Panc1 (cell line): ENCODE results near the gene VPS29. TPM values are rescaled to one million over a fixed set of nuclear protein-coding genes. Genes with fewer than 3 reads are reported as not detected.

ENCODE experiments used
- ATAC-seq: fragments of 200-7000 bp; cut with Tn5 transposase; 2 replicates; pipeline ENCODE4 v1.9.1; 2020; ENCODE audit warnings: mild to moderate bottlenecking, moderate library complexity
- BruUV-seq: library from RNA; stranded (reverse); fragments of 400-500 nt; replicated peaks from 2 replicates; lab custom pipeline; 2021; lab: Mats Ljungman, UMichigan
- CTCF ChIA-PET: fragments of 300-600 bp; sonication (Branson Sonifier 250); formaldehyde crosslinking; loops from one replicate; lab custom pipeline; 2022; ENCODE audit warnings: antibody characterized with exemption; lab: Charles Lee
- POLR2A ChIA-PET: fragments of 300-600 bp; sonication (Branson Sonifier 250); formaldehyde crosslinking; loops from one replicate; lab custom pipeline; 2022; ENCODE audit warnings: antibody characterized with exemption; lab: Charles Lee
- DNase-seq: peaks from one replicate; pipeline ENCODE4 v3.0.0-alpha.2; 2010; ENCODE audit warnings: low read depth, low spot score
- H3K27ac ChIP-seq: 2 replicates; pipeline ENCODE4 v1.5.1; 2011; ENCODE audit warnings: mild to moderate bottlenecking, low read length, inconsistent platforms
- H3K27me3 ChIP-seq: fragments of 200-500 bp; sonication (Bioruptor generic); 2 replicates; pipeline ENCODE4 v1.6.0; 2014; ENCODE audit warnings: low read length, inconsistent platforms; ENCODE audit not compliant: control insufficient read depth, insufficient read depth
- H3K36me3 ChIP-seq: fragments of 200-500 bp; sonication (Bioruptor generic); 2 replicates; pipeline ENCODE4 v1.5.1; 2014; ENCODE audit warnings: inconsistent platforms, mild to moderate bottlenecking, low read length, moderate library complexity; ENCODE audit not compliant: control insufficient read depth, insufficient read depth
- H3K4me1 ChIP-seq: 2 replicates; pipeline ENCODE4 v1.5.1; 2011; ENCODE audit warnings: inconsistent platforms, mild to moderate bottlenecking, low read length, moderate library complexity; ENCODE audit not compliant: control insufficient read depth, insufficient read depth
- H3K4me3 ChIP-seq, 2 experiments: 2 replicates each; pipeline ENCODE4 v1.5.1; 2011 to 2012; ENCODE audit warnings: low read depth in 2 of 2, low read length in 2 of 2, mild to moderate bottlenecking in 2 of 2, inconsistent platforms in 1 of 2, moderate library complexity in 1 of 2
- H3K9me3 ChIP-seq: fragments of 200-500 bp; sonication (Bioruptor generic); 2 replicates; pipeline ENCODE4 v1.5.1; 2014; ENCODE audit warnings: low read depth, mild to moderate bottlenecking, inconsistent platforms, low read length, moderate library complexity; ENCODE audit not compliant: control insufficient read depth, insufficient read depth
- CTCF ChIP-seq: fragments of 450-650 bp; IDR thresholded peaks from 2 replicates; pipeline ENCODE4 v1.5.1; 2017; ENCODE audit warnings: mild to moderate bottlenecking
- POLR2AphosphoS5 ChIP-seq: IDR thresholded peaks from 2 replicates; pipeline ENCODE4 v1.6.1; 2012; ENCODE audit warnings: mild to moderate bottlenecking, low read depth, low read length, moderate library complexity
- SIN3A ChIP-seq: IDR thresholded peaks from 2 replicates; pipeline ENCODE4 v1.6.1; 2012; ENCODE audit warnings: low read depth, mild to moderate bottlenecking, low read length, moderate library complexity, borderline replicate concordance; ENCODE audit not compliant: insufficient read depth
- TCF7L2 ChIP-seq: IDR thresholded peaks from 2 replicates; pipeline ENCODE4 v1.6.1; 2011; ENCODE audit warnings: mild to moderate bottlenecking, low read depth, low read length, inconsistent platforms
- in situ Hi-C: cut with HindIII; loops from 2 replicates; pipeline ENCODE4 v1.10.0; 2016; ENCODE audit warnings: low sequenced_read_pairs, low pct_unique_long_range_greater_than_20kb
- intact Hi-C: fragments of 100-400 bp; cut with micrococcal nuclease; formaldehyde crosslinking; loops from one replicate; pipeline ENCODE4 v1.10.0; 2022; ENCODE audit not compliant: unreplicated experiment
- total RNA-seq: library from RNA; stranded (reverse); gene quantifications from one replicate; pipeline ENCODE4 v1.2.1, GENCODE V29; 2021; ENCODE audit not compliant: unreplicated experiment
- TF ChIP-seq, protein P1 (sequence below), 2 experiments: IDR thresholded peaks; 2 replicates each; pipeline ENCODE4 v1.6.1; 2011 to 2012; ENCODE audit warnings: low read depth in 2 of 2, control low read depth in 1 of 2, low read length in 1 of 2, mild to moderate bottlenecking in 1 of 2, moderate library complexity in 1 of 2; ENCODE audit not compliant: insufficient read depth in 1 of 2

VPS29 gene
- total RNA-seq, 1 experiment from 2014 or later, result 128 TPM

DNA sequence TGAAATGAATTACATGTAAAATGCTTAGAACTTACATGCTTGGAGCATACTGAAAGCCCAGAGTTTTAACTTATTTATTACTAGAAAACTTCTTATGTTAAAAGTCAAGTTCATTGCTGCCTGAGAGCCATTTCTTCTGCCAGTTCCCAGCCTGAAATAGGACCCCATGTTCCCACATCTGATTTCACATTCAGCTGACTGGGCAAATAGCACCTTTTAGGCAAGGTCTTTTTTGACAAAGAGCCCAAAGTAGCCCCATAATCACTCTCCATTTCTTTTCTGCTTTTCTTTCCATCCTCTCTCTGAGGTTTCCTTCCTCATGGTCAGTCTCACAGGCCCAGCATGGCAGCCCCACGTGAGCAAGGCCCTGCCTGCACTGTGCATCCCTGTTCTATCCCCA is 50.6 kb downstream of the VPS29 start:
- H3K4me1 ChIP-seq, result peaks cover 6% of the 10 kb centered on the region; the same call in 1 of the 2 replicates
- in situ Hi-C loops (no loop called here), intact Hi-C loops (no loop called here)
- no peak overlapping the region for H3K27ac ChIP-seq
- ChIA-PET CTCF (interaction anchor here (1.3 kb wide), 1 partner anchor 19 kb away, joined by 5 read pairs; no protein-coding TSS in a partner anchor), POLR2A (no interaction called here)
- H3K4me3 ChIP-seq, result no peak overlapping the region
- ATAC-seq (no peak), DNase-seq (no peak)
- no TSS peak for BruUV-seq
- no peaks in the 10 kb centered on the region for H3K27me3 ChIP-seq
- no peaks in the 10 kb centered on the region for H3K9me3 ChIP-seq
- peaks cover 11% of the 10 kb centered on the region for H3K36me3 ChIP-seq
- TF ChIP-seq TCF7L2 (no peak), CTCF (no peak), SIN3A (no peak), POLR2AphosphoS5 (no peak)
- TF ChIP-seq, protein P1, sequence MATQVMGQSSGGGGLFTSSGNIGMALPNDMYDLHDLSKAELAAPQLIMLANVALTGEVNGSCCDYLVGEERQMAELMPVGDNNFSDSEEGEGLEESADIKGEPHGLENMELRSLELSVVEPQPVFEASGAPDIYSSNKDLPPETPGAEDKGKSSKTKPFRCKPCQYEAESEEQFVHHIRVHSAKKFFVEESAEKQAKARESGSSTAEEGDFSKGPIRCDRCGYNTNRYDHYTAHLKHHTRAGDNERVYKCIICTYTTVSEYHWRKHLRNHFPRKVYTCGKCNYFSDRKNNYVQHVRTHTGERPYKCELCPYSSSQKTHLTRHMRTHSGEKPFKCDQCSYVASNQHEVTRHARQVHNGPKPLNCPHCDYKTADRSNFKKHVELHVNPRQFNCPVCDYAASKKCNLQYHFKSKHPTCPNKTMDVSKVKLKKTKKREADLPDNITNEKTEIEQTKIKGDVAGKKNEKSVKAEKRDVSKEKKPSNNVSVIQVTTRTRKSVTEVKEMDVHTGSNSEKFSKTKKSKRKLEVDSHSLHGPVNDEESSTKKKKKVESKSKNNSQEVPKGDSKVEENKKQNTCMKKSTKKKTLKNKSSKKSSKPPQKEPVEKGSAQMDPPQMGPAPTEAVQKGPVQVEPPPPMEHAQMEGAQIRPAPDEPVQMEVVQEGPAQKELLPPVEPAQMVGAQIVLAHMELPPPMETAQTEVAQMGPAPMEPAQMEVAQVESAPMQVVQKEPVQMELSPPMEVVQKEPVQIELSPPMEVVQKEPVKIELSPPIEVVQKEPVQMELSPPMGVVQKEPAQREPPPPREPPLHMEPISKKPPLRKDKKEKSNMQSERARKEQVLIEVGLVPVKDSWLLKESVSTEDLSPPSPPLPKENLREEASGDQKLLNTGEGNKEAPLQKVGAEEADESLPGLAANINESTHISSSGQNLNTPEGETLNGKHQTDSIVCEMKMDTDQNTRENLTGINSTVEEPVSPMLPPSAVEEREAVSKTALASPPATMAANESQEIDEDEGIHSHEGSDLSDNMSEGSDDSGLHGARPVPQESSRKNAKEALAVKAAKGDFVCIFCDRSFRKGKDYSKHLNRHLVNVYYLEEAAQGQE (IDR thresholded peaks at IDR 0.05; ENCODE audit: insufficient read depth in 1 of 2, low read depth in 2 of 2, low read length in 1 of 2), result no peak

GRCh38 chr12:110449799-110450497 is 52.0 kb downstream of the VPS29 start, which contains the start of gene ARPC3:
TSS of gene ARPC3 (minus strand) at chr12:110450337. CDS start at chr12:110450260, 77 bp downstream.
- POLR2A ChIA-PET, result interaction anchor here (0.5 to 1.2 kb wide), 2 partner anchors 17 to 18 kb away, joined by 5 to 7 read pairs; partner anchors contain the start of genes FAM216A and GPN3
- CTCF ChIA-PET, result interaction anchor here (0.6 to 1.8 kb wide), 9 partner anchors 9 to 438 kb away, joined by 3 to 10 read pairs (median 6); partner anchors contain the start of genes FAM216A and GPN3
- Histone ChIP-seq H3K36me3 (peaks cover 14% of the 10 kb centered on the region), H3K9me3 (no peaks in the 10 kb centered on the region), H3K4me3 (peak within 1 kb of the TSS; percentile 77 to 97), H3K4me1 (peaks cover 6% of the 10 kb centered on the region; the same call in 1 of the 2 replicates), H3K27ac (peak within 1 kb of the TSS; percentile 85), H3K27me3 (no peaks in the 10 kb centered on the region)
- intact Hi-C loops, result no loop called here
- ATAC-seq (peak; percentile 99), DNase-seq (peak; percentile 67)
- BruUV-seq, result TSS peak; percentile 91
- in situ Hi-C loops, result no loop called here
- TF ChIP-seq SIN3A (peak; percentile 57; the same call in 1 of the 2 replicates), TCF7L2 (0 out of 2 replicates have a peak, but pooled peaks have one; percentile 26), CTCF (peak; percentile 96), POLR2AphosphoS5 (peak; percentile 97)
- TF ChIP-seq, protein P1 (IDR thresholded peaks at IDR 0.05; ENCODE audit: insufficient read depth in 1 of 2, low read depth in 2 of 2, low read length in 1 of 2), result no peak
